Measurements from ENCODE around the gene CYB561A3. TPM values are rescaled to one million over a fixed set of nuclear protein-coding genes. Genes with fewer than 3 reads are reported as not detected.

The CYB561A3 gene
- total RNA-seq, 2 experiments from 2014 or later, result 32.4 to 33.5 TPM

- Mint-ChIP-seq H3K27me3 (no peaks in the 10 kb centered on the region), H3K4me1 (ENCODE audit: low read depth) (peaks cover 22% of the 10 kb centered on the region), H3K4me3 (no peak overlapping the region), H3K36me3 (ENCODE audit: low read depth) (peaks cover 39% of the 10 kb centered on the region), H3K27ac (no peak overlapping the region), H3K9me3 (no peaks in the 10 kb centered on the region)
- no peak for ATAC-seq
- no peak for DNase-seq
- no peak for TF ChIP-seq CTCF (IDR thresholded peaks at IDR 0.05)
- intact Hi-C loops (cut with micrococcal nuclease), result no loop called here
- POLR2A ChIA-PET, result interaction anchor here (0.7 to 1.1 kb wide), 2 partner anchors 29 to 54 kb away, joined by 3 read pairs; no protein-coding TSS in a partner anchor
- CTCF ChIA-PET, result interaction anchor here (1.1 to 1.2 kb wide), 2 partner anchors 10 to 33 kb away, joined by 3 to 4 read pairs; no protein-coding TSS in a partner anchor
Measured at GRCh38 chr11:61302550-61302949, 59.1 kb downstream of the CYB561A3 start.

Other genes starting within 250 kb of the CYB561A3 start
- gene VPS37C, start 200.5 kb downstream of the CYB561A3 start, total RNA-seq, result 1 to 10 TPM; 6.6 to 7.2 TPM
- gene PGA3, start 158.4 kb downstream of the CYB561A3 start, total RNA-seq, result not detected
- not detected for gene PGA4, start 139.5 kb downstream of the CYB561A3 start, total RNA-seq
- not detected for gene PGA5, start 120.7 kb downstream of the CYB561A3 start, total RNA-seq
- gene VWCE, start 66.6 kb downstream of the CYB561A3 start, total RNA-seq, result 10 to 100 TPM; 23.3 to 25.8 TPM
- 100 to 1,000 TPM; 269 to 270 TPM for gene DDB1, start 28.8 kb downstream of the CYB561A3 start, total RNA-seq
- 10 to 100 TPM; 79.1 to 86.3 TPM for gene TKFC, start 28.7 kb downstream of the CYB561A3 start, total RNA-seq
- 10 to 100 TPM; 38.6 to 47.0 TPM for gene TMEM138, start 492 bp upstream of the CYB561A3 start, total RNA-seq
- gene TMEM216, start 30.7 kb upstream of the CYB561A3 start, total RNA-seq, result 1 to 10 TPM; 8.6 to 9.3 TPM
- 100 to 1,000 TPM in 1 of 2 experiments, 10 to 100 TPM in 1; 98.5 to 105 TPM for gene CPSF7, start 68.1 kb upstream of the CYB561A3 start, total RNA-seq
- 10 to 100 TPM; 33.6 to 35.3 TPM for gene SDHAF2, start 68.2 kb upstream of the CYB561A3 start, total RNA-seq
- not detected for gene LRRC10B, start 146.9 kb upstream of the CYB561A3 start, total RNA-seq
- gene SYT7, start 219.2 kb upstream of the CYB561A3 start, total RNA-seq, result not detected